OCI-LY3 (cell line): ENCODE measurements around the gene PRKCI.
A peak's percentile ranks its signal among the peaks of the same experiment; 100 is the strongest.

Experiments
- H2AFZ ChIP-seq: fragments of 200-600, 300-600 bp; shearing (Covaris generic); 2 replicates; pipeline ENCODE4 v1.6.0; 2014; ENCODE audit warnings: antibody characterized with exemption, low read depth, low read length
- H3K27ac ChIP-seq: fragments of 200-600, 300-600 bp; sonication (generic); 2 replicates; pipeline ENCODE4 v1.5.1; 2014; ENCODE audit warnings: mild to moderate bottlenecking, low read length, moderate library complexity, mixed read lengths
- H3K27me3 ChIP-seq: fragments of 200-600, 300-600 bp; sonication (generic); 2 replicates; pipeline ENCODE4 v1.6.1; 2014; ENCODE audit warnings: low read depth, low read length, mixed read lengths
- H3K36me3 ChIP-seq: fragments of 200-600, 300-600 bp; sonication (generic); replicated peaks from 2 replicates; pipeline ENCODE3; 2014; ENCODE audit warnings: low read depth, low read length, mixed read lengths
- H3K4me1 ChIP-seq: fragments of 300-600, 200-600 bp; sonication (generic); 2 replicates; pipeline ENCODE4 v1.6.1; 2014; ENCODE audit warnings: low read length, mixed read lengths
- H3K4me2 ChIP-seq: fragments of 200-600, 300-600 bp; sonication (generic); 2 replicates; pipeline ENCODE4 v1.6.1; 2014; ENCODE audit warnings: low read length, mixed read lengths
- H3K4me3 ChIP-seq: fragments of 300-600, 200-600 bp; sonication (generic); 2 replicates; pipeline ENCODE4 v1.5.1; 2014; ENCODE audit warnings: antibody characterized with exemption, mild to moderate bottlenecking, low read length, moderate library complexity
- H3K79me2 ChIP-seq: fragments of 300-600, 200-600 bp; shearing (Covaris generic); 2 replicates; pipeline ENCODE4 v1.6.1; 2014; ENCODE audit warnings: mild to moderate bottlenecking, low read length, mixed read lengths
- H3K9ac ChIP-seq: fragments of 300-600, 200-600 bp; shearing (Covaris generic); 2 replicates; pipeline ENCODE4 v1.6.0; 2014; ENCODE audit warnings: mild to moderate bottlenecking, low read length, moderate library complexity
- H3K9me3 ChIP-seq: fragments of 200-600, 300-600 bp; shearing (Covaris generic); 2 replicates; pipeline ENCODE4 v1.6.1; 2014; ENCODE audit warnings: low read length, mixed read lengths; ENCODE audit not compliant: insufficient read depth
- H4K20me1 ChIP-seq: fragments of 200-600, 300-600 bp; sonication (generic); 2 replicates; pipeline ENCODE4 v1.6.1; 2016; ENCODE audit warnings: low read length, mixed read lengths; ENCODE audit not compliant: insufficient read depth
- CTCF ChIP-seq: fragments of 200-600, 300-600 bp; sonication (generic); IDR thresholded peaks from 2 replicates; pipeline ENCODE4 v1.5.1; 2014; ENCODE audit warnings: antibody characterized with exemption, low read length, low read depth
- EZH2phosphoT487 ChIP-seq: fragments of 200-600 bp; shearing (Covaris generic); IDR thresholded peaks from 2 replicates; pipeline ENCODE4 v1.6.1; 2018; ENCODE audit warnings: antibody characterized with exemption, mixed run types, low read depth

Gene PRKCI

GRCh38 chr3:170353485-170353884 lies 131.3 kb downstream of the PRKCI start:
- Histone ChIP-seq H3K4me1 (peaks cover 73% of the 10 kb centered on the region), H3K27me3 (no peaks in the 10 kb centered on the region), H3K36me3 (no peaks in the 10 kb centered on the region), H3K27ac (peak overlapping the region; percentile 99), H3K79me2 (peaks cover 16% of the 10 kb centered on the region), H3K9me3 (no peaks in the 10 kb centered on the region), H3K4me3 (peak overlapping the region; percentile 46), H4K20me1 (no peaks in the 10 kb centered on the region), H3K4me2 (peak overlapping the region; percentile 63), H2AFZ (no peak overlapping the region), H3K9ac (peak overlapping the region; percentile 92)
- TF ChIP-seq CTCF (no peak), EZH2phosphoT487 (no peak)

- H3K4me2 ChIP-seq = peak overlapping the region; percentile 93
- peak overlapping the region; percentile 92 for H3K9ac ChIP-seq
- 0 out of 2 replicates have a peak overlapping the region, but pooled peaks have one; percentile 41 for H2AFZ ChIP-seq
- peaks cover 3% of the 10 kb centered on the region for H4K20me1 ChIP-seq
- H3K4me1 ChIP-seq = peaks cover 63% of the 10 kb centered on the region
- peaks cover 29% of the 10 kb centered on the region for H3K79me2 ChIP-seq
- peaks cover 9% of the 10 kb centered on the region for H3K36me3 ChIP-seq
- H3K4me3 ChIP-seq = peak overlapping the region; percentile 82
- TF ChIP-seq CTCF (no peak), EZH2phosphoT487 (no peak)
- H3K27me3 ChIP-seq = no peaks in the 10 kb centered on the region
- peak overlapping the region; percentile 99 for H3K27ac ChIP-seq
- H3K9me3 ChIP-seq = no peaks in the 10 kb centered on the region
Observed at GRCh38 chr3:170354760-170355159, 132.5 kb downstream of the PRKCI start.
